Suppressor macrophage treated with lipopolysaccharide for 4 hours (primary cell): ENCODE results near the gene FRA10AC1.
"Not testable (repeated sequence)": the region's sequence is repeated elsewhere in the genome, so short reads cannot be mapped to it uniquely, and the experiment has no call there.

ENCODE experiments used
- DNase-seq: peaks from one replicate; pipeline ENCODE4 v3.0.0-alpha.2; 2020

Gene FRA10AC1

GRCh38 chr10:93701866-93702209, 554 bp downstream of the FRA10AC1 start:
- DNase-seq = peak; percentile 61

GRCh38 chr10:93697207-93697606, 5.2 kb downstream of the FRA10AC1 start:
- DNase-seq = no peak

- not testable (repeated sequence) for DNase-seq
Observed at GRCh38 chr10:93696582-93696981, 5.8 kb downstream of the FRA10AC1 start.

- no peak for DNase-seq
Observed at GRCh38 chr10:93695740-93696139, 6.7 kb downstream of the FRA10AC1 start.

- DNase-seq = no peak
Observed at GRCh38 chr10:93687737-93688136, 14.7 kb downstream of the FRA10AC1 start.

- DNase-seq = peak; percentile 68
Observed at GRCh38 chr10:93680412-93681047, 21.9 kb downstream of the FRA10AC1 start.

GRCh38 chr10:93678805-93679587, 23.4 kb downstream of the FRA10AC1 start:
- DNase-seq = no peak

GRCh38 chr10:93678386-93678785, 24.0 kb downstream of the FRA10AC1 start:
- DNase-seq = no peak

GRCh38 chr10:93673791-93674190, 28.6 kb downstream of the FRA10AC1 start:
- DNase-seq = no peak

- no peak for DNase-seq
Observed at GRCh38 chr10:93672890-93673289, 29.5 kb downstream of the FRA10AC1 start.

- DNase-seq = no peak
Observed at GRCh38 chr10:93672022-93672678, 30.2 kb downstream of the FRA10AC1 start.

GRCh38 chr10:93671042-93671441, 31.4 kb downstream of the FRA10AC1 start:
- DNase-seq = no peak

GRCh38 chr10:93670372-93670771, 32.0 kb downstream of the FRA10AC1 start:
- no peak for DNase-seq

- no peak for DNase-seq
Observed at GRCh38 chr10:93667795-93668194, 34.6 kb downstream of the FRA10AC1 start.

GRCh38 chr10:93666030-93666429, 36.4 kb downstream of the FRA10AC1 start:
- DNase-seq = no peak

GRCh38 chr10:93657757-93658156, 44.6 kb downstream of the FRA10AC1 start:
- no peak for DNase-seq

- no peak for DNase-seq
Observed at GRCh38 chr10:93656155-93656554, 46.2 kb downstream of the FRA10AC1 start.

- no peak for DNase-seq
Observed at GRCh38 chr10:93654201-93654600, 48.2 kb downstream of the FRA10AC1 start.

GRCh38 chr10:93652857-93653256, 49.5 kb downstream of the FRA10AC1 start:
- no peak for DNase-seq

GRCh38 chr10:93639791-93640190, 62.6 kb downstream of the FRA10AC1 start:
- no peak for DNase-seq

GRCh38 chr10:93630625-93631557, 71.5 kb downstream of the FRA10AC1 start:
- DNase-seq = no peak

GRCh38 chr10:93629647-93630305, 72.6 kb downstream of the FRA10AC1 start:
- DNase-seq = no peak
